ENCODE measurements around the gene CEP68.

The CEP68 gene

DNA sequence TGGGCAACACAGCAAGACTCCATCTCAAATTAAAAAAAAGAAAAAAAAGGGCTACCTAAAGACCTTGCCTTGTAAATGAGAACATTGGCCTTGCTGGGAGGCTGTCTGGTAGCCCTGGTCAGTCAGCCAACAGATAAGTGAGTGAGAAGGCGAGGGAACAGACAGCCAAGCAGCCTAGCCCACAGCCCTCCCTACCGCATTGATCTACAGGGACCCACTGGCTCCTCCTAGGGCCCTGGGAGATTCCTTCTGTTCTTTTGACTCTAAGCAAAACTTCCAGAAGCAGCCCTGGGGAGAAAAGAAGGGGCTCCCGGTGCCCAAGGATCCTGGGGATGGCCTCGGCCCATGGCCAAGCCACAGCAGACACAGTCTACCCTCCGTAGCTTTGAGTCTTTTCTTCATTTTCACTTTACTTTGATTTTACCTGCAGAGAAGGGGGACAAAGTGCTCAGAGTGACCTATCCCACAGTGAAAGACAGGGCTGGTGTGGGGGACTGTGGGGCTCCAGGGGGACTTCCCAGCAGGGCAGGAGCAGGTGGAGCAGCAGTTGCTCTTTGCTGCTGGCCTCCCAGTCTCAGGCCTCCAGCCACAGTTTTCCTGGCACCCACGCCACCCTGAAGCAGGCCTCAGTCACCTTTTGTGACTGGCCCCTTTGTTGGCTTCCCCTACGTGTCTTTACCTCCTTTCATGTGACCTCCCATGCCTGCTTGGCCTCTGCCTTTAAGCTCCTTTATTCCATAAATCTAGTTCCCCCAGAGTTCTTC, 5.1 kb downstream of the CEP68 start:
- DNase-seq = no peak

DNA sequence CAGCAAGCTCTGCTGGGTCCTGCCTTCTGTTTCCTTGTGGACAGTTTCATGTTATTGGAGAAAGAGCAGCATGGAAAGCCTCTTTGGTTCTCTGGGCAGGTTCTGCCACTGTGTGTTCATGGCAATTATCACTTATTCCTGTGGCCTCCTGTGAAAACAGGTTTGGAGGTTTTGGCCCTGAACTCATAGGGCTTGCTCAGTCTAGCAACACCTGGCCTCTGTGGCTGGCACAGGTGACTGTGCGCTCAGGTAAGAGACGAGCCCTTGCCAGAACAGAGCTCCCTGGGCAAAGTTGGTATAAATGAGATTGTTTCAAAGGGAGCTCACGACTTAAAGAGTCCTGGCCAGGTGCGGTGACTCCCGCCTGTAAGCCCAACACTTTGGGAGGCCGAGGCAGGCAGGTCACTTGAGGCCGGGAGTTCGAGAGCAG, 5.7 kb downstream of the CEP68 start:
- DNase-seq = no peak

DNA sequence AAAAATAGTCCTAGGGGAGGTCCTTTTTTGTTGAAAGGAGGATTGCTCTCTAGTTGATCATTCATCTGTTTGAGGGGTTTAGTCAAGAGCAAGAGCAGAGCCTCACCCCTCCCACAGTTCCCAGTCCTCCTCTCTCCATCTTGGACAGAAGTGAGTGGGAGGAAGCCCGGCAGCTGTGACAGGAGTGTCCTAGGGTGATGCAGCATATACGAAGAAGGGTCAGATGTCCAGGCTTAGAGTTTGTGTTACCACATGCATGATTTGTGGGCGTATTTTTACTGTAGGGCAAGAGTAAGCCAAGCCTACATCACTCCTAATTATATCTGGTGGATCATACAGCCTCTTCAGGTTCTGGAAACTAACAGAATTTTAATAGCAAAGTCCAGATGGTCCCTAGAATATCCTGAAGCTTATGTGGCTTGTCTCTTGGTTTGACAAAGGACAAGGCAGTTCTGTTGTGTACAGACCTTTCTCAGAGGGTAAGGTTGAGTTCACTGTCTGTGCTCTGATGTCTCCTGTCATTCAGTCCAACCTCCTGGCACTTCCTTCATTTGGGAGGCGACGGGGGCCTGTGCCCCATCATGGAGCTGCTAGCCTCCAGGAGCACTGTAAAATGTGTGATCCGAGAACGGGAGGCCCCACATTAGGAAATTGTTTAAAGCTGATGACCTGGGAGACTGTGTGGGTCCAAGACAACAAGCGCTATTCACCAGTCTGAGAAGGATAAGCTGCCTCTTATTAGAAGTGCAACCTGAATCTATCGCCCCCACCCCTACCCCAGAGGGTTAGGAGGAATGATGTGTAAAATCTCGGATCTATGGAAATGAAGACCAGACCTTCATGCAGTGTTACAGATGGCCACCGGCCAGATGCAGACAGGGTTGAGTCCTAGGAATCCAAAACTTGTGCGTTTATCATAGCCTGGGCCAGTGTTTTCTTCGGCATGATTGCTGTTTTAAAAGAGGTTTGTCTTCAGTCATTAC, 6.9 kb downstream of the CEP68 start:
- no peak for DNase-seq

DNA sequence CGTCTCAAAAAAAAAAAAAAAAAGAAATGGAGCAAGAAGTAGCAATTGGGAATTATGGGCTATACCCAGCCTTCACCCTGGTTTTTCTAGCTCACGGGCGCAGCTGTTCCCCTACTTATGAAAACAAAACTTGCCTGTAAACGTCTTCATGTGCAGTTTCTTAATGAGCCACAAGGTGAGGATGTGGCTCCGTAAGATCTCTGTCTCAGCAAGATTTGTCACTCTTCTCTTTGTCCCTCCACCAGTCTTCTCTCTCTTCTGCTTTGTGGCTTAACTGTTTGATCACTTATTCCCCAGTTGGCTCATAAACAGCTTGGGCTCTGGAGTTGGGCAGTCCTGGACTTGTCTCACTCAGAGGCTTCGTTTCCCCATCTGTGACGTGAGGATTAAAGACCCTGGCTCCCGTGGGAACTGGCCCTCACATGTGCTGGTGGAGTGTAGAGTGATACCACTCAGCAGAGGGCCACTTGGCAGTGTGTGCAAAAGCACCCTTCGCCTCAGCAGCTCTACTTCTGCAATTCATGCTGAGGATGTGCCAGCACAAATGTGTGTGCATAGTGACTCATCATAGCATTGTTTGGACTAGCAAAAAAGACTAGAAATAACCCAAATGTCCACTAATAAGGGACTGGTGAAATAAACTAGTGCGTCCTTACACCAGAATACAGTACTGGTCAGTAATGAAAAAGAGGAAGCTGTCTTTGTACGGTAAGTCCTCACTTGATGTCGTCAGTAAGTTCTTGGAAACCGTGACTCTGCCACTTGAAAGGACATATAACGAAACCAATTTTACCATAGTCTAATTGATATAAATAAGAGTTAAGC, 8.7 kb downstream of the CEP68 start:
- DNase-seq = no peak

DNA sequence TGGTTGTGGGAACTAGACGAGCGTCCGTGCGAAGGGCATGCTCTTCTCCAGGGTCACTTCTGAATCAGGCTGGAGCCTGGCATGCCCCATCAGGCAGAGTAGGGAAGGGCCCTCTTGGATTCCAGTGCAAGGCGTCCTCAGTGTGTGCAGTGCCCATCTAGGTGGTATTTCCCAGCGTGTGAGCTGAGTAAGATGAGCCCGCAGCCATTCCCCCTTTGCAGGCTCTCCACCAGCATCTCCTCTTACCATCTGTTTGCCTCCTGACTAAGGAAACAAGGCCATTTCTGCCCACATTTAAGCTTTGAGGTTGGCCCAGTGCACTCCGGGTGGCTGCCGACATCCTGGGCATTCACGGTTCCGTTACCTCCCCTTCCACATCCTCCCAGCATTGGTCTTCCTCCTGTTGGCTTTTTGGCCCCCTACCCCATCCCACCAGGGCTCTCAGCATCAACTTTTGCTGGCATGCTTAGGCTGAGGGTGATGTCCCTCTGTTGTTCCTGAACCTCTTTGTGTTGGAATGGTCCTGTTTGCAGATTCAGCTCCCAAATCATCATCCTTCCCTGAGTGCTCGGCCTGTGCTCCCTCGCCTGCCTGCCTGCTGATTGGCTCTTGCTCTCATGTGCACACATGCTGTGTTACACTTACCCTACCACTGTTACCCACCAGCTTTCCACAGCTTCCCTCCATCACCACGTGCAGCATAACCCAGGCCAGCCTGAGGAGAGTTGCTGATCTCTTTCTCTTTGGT, 11.8 kb downstream of the CEP68 start:
- DNase-seq = no peak

DNA sequence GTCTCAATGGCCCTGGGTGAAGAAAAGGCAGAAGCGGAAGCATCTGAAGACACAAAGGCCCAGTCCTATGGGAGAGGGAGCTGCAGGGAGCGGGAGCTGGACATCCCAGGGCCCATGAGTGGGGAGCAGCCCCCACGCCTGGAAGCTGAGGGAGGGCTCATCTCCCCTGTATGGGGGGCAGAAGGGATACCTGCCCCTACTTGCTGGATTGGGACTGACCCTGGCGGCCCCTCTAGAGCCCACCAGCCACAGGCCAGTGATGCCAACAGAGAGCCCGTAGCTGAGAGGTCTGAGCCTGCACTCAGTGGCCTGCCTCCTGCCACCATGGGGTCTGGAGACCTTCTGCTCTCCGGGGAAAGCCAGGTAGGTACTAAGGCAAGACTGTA, 13.2 kb downstream of the CEP68 start:
- no peak for DNase-seq

DNA sequence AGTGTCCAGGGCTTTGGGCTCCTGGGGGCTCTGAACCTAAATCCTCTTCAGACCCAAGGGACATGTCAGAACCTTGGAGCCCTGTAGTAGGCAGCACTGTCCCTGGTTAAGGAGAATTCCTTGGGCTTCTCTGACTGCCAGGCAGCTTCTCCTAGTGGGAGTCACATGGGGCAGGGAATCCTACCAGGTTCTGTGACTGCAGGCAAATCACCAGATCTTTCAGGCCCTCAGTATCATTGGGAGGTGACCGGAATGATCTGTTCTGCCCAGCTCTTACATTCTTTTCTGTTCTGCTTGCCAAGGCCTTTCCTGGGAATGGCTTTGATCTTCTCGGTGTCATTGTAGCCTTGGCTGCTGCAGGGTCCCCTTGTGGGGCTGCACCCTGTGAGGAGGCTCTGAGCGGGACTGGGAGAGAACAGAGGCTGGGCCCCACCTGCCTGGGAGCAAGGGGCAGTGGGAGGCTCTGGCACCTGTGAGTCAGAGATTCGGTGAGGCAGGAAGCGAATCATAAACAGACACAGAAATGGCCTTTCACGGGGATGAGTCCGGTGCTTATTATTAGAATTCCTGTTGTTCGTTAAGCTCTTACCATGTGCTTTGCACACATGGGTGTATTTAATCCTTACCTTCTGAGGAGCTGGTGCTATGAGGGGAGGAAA, 14.1 kb downstream of the CEP68 start:
- DNase-seq = no peak

DNA sequence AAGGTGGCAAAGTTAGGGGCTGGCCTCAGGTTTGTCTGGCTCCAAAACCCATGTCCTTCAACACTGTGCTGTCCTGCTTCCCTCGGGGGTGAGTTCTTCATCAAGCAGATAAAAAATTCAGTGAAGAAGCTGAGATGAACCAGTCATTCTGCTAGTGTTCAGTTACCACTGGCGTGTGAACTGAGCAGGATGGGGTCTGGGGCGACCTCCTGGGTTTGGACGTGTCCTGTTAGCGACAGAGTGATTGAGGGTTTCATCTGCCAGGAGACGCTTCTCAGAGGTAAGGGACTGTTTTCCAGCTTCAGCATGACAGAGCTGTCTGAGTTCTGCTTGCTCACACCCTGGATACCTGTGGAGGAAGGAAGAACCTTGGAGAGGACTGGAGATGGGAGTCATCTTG, 14.6 kb downstream of the CEP68 start:
- DNase-seq = no peak

DNA sequence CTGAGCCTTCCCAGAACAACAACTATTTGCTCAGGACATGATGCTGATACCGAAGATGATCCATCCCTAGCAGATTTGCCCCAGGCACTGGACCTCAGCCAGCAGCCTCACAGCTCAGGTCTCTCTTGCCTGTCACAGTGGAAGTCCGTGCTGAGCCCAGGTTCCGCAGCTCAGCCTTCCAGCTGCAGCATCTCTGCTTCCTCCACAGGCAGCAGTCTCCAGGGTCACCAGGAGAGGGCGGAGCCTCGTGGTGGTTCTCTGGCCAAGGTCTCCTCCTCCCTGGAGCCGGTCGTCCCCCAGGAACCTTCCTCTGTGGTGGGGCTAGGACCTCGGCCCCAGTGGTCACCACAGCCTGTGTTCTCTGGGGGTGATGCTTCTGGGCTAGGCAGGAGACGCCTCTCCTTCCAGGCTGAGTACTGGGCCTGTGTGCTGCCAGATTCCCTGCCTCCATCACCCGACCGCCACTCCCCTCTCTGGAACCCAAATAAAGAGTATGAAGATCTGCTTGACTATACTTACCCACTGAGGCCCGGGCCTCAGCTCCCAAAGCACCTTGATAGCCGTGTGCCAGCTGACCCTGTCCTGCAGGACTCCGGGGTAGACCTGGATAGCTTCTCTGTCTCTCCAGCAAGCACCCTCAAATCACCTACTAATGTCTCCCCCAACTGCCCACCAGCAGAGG, 15.4 kb downstream of the CEP68 start:
- DNase-seq = no peak

DNA sequence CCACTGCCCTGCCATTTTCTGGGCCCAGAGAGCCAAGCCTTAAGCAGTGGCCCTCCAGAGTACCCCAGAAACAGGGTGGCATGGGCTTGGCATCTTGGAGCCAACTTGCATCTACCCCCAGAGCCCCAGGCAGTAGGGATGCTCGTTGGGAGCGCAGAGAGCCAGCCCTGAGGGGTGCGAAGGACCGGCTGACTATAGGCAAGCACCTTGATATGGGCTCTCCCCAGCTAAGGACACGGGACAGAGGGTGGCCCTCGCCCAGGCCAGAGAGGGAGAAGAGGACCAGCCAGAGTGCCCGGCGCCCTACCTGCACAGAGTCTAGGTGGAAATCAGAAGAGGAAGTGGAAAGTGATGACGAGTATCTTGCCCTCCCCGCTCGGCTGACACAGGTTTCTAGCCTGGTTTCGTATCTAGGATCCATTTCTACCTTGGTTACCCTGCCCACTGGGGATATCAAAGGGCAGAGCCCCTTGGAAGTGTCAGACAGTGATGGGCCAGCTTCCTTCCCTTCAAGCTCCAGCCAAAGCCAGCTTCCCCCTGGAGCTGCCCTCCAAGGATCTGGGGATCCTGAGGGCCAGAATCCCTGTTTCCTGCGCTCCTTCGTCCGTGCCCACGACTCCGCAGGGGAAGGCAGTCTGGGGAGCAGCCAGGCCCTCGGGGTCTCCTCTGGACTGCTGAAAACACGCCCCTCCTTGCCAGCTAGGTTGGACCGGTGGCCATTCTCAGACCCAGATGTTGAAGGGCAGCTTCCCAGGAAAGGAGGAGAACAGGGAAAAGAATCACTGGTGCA, 16.2 kb downstream of the CEP68 start:
- DNase-seq = no peak

DNA sequence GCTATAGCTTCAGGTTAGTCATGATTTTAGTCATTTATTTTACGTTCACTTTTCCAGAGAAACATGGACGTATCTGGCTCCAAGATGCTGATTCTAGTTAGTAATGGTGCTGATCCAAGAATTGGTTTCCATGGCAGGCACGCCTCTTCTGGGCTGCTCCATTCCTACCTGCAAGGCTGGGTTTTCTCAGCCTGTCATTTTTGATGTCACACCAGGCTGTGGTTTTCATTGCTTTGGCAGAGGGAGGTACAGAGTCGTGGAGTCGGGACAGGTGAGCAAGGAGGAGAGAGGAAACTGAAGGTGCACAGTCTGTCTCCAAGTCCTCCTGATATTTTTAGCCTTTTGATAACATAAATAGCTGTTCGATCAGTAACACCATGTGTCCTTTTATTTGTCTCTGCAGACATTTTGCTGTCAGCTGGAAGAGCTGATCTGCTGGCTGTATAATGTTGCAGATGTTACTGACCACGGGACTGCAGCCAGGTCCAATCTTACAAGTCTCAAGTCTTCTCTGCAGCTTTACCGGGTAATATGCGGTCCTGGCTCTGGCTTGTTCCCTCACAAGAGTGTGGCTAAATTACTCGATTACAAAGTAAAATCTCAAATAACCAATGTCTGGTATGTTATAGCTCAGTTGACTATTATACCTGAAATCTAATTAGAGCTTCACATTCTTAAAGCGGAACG, 17.8 kb downstream of the CEP68 start:
- no peak for DNase-seq

DNA sequence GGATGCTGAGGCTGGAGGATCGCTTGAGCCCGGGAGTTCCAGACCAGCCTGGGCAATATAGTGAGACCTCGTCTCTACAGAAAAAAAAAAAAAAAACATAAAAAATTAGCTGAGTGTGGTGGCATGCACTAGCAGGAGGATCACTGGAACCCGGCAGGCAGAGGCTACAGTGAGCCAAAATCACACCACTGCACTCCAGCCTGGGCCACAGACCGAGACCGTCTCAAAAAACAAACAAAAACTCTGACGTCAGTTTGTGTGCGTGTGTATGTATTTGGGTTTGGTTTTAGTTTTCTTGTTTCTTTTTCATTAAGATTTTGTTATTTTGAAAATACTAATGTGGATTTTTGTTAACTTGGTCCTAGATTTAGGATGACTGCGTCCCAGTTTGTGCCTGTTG, 19.0 kb downstream of the CEP68 start:
- DNase-seq = no peak

DNA sequence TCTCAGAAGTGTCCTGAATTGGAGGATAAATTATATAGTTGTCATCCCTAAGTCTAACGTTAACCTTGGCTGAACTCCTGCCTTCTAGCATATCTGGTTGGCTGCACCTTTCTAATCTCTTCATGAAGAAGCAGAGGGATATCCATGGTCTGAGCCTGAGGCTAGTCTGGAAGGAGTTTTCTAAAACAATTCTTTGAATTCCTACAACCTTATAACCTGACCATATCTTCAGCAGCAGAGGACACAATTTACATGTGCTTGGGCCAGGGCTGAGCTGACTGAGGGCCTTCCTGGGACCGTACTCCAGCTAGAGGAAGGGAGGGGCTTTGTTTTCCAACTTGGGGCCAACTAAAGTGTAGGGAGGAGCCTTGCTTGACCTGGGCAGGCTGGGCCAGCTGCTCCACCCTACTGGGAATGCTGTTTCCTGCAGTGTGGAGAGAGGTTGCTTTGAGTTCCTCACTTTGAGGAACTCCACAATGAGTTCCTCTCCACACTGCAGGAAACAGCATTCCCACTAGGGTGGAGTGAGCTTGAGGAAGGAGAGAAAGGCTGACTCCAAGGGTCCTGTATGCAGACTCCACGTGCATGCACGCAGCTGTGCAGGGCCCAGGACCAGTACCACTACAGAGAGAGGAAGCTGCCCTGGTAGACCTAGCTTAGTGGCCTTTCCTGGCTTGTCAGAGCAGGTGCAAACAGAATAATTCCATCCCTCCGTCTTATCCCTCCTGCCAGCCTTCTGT, 19.6 kb downstream of the CEP68 start:
- no peak for DNase-seq

DNA sequence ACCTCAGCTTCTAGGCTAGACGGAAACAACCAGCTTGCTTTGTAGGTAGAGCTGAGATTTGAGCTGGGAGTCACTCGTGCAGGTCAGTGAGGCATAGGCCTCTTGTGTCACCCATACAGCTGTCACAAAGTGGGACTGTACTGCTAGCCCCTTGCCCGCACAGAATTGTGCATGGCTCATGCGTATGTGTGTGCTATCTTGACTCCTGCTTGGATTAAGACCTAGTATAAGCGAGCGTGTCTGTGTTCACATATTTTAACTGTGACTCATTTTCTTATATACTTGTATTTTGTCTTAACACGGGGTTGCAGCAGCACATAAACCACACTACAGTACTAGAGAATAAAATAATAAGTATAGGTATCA, 20.1 kb downstream of the CEP68 start:
- DNase-seq = no peak

DNA sequence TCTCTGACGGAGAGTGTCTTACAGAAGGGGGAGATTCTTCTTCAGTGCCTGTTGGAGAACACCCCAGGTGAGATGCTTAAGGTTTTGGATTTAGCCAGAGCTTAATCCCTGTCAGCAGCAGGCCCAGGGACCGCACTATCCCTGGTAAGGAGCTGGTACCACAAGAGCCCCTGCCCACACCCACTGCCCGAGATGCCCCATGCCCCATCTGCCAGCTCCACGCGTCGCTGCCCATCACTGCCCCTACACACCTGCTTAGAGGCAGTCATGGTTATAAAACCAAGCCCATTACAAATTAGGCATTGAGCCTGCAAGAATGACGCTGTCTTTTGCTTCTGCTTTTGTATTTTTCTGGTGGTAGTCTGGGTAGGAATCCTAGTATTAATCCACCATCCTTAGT, 21.7 kb downstream of the CEP68 start:
- no peak for DNase-seq

DNA sequence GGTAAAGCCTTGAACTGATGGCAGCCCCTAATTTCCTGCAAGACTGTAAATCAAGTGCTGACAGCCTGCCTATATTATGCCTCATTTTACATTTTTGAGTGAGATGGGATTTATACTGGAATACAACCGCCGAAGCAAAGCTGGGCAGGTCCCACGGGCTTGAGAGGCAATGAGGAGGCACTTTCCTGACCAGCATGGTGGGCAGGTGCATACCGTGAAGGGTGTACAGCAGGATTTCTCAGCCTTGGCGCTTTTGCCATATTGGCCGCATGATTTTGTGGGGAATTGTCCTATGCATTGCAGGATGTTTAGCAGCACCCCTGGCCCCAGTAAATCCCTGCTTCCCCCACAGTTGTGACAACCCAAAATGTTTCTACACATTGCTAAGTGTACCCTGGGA, 22.8 kb downstream of the CEP68 start:
- no peak for DNase-seq

DNA sequence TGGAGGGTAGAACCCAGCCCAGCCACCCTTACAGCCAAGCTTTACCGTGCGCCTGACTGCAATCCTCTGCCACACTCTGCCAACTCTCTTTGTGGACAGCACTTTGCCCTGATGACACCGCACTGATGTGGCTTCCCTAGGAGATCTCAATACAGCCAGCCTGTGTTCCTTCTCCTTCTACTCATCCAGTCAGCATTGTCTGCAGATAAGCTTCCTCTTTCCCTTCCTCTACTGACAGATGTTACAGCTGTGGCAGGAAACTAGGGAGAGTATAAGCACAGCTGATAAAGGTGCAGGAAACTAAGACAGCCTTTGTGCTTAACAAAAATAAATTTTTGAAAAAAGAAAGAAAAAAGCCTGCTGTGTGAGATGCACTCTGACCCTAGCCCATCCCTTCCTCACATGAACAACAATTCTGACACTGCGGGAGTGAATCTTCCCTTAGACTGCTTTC, 25.0 kb downstream of the CEP68 start:
- DNase-seq = no peak

DNA sequence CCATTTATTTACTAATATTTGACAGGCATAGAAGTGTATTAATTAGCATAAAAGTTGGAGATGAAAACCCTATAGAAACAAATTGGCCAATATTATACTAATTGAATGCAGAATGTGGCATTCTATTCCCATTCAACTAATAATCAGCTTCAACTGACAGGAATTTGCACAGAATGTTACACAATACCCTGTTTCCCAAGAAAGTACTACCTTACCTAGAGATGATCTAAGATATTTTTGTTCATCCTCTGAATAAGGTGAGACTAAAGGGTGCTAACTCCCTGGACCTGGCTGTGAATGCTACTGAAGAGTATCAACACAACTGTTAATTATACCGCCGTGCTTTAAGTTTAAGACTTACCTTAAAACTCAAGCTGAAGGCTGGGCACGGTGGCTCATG, 28.9 kb downstream of the CEP68 start:
- DNase-seq = no peak

DNA sequence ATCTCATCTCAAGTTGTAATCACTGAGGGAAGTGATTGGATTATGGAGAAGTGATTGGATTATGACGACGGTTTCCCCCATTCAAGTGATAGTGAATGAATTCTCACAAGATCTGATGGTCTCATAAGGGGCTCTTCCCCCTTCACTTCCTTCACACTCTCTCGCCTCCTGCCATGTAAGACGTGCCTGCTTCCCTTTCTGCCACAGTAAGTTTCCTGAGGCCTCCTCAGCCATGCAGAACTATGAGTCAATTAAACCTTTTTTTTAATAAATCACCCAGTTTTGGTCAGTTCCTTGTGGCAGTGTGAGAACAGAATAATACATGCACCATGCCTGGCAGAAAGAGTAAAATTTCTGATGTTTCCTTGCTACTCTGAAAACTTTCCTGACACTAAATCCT, 36.6 kb downstream of the CEP68 start:
- DNase-seq = no peak
